Choroid plexus epithelial cell (primary cell): ENCODE data around the gene MAP2K1.
A peak's percentile ranks its signal among the peaks of the same experiment; 100 is the strongest.
"Not testable (repeated sequence)": the region's sequence is repeated elsewhere in the genome, so short reads cannot be mapped to it uniquely, and the experiment has no call there.

Experiments used
- DNase-seq: peaks from one replicate; pipeline ENCODE4 v3.0.0-alpha.2; 2010; ENCODE audit warnings: low read depth
- H3K4me3 ChIP-seq: 2 replicates; pipeline ENCODE4 v1.5.1; 2011; ENCODE audit warnings: low read depth, mild to moderate bottlenecking, control low read depth, low read length, moderate library complexity
- TF ChIP-seq, protein P1 (sequence below): conservative IDR thresholded peaks from 2 replicates; pipeline ENCODE4 v1.5.1; 2011; ENCODE audit warnings: low read depth, mild to moderate bottlenecking, control low read depth, inconsistent platforms, low read length, moderate library complexity

MAP2K1 gene

DNA sequence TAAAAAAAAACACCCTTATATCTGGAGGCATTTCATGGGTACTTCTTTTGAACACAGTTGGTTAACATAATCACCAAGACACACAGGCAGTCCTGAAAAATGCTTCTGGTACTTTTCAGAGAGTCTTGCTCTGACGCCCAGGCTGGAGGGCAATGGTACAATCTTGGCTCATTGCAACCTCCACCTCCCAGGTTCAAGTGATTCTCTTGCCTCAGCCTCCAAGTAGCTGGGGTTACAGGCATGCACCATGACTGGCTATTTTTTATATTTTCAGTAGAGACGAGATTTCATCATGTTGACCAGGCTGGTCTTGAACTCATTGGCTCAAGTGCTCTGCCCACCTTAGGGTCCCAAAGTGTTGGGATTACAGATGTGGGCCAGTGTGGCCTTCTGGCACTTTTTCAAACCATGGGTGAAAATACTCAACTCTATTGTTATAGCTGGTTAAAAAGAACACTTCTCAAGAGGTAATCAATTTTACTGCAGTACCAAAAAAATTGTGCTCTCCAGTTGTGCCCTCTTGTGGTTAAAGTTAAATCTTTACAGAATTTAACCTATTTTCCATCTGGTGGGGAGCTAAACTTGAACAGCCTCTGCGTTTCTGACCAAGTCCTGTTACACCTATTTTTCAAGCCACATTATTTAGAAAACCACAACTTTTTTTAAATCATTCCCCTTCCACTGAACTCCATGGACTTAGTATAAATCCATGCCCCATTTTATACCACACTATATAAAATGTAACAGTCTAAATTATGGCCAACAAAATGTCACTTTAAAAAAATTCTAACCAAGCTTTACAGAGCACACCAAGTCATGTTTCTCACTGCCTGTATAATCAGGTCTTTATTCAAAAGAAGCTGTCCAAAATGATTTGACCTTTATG lies 112.0 kb downstream of the MAP2K1 start:
- no peak overlapping the region for H3K4me3 ChIP-seq
- TF ChIP-seq, protein P1, sequence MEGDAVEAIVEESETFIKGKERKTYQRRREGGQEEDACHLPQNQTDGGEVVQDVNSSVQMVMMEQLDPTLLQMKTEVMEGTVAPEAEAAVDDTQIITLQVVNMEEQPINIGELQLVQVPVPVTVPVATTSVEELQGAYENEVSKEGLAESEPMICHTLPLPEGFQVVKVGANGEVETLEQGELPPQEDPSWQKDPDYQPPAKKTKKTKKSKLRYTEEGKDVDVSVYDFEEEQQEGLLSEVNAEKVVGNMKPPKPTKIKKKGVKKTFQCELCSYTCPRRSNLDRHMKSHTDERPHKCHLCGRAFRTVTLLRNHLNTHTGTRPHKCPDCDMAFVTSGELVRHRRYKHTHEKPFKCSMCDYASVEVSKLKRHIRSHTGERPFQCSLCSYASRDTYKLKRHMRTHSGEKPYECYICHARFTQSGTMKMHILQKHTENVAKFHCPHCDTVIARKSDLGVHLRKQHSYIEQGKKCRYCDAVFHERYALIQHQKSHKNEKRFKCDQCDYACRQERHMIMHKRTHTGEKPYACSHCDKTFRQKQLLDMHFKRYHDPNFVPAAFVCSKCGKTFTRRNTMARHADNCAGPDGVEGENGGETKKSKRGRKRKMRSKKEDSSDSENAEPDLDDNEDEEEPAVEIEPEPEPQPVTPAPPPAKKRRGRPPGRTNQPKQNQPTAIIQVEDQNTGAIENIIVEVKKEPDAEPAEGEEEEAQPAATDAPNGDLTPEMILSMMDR, result peak; percentile 53
- DNase-seq, result peak; percentile 68

DNA sequence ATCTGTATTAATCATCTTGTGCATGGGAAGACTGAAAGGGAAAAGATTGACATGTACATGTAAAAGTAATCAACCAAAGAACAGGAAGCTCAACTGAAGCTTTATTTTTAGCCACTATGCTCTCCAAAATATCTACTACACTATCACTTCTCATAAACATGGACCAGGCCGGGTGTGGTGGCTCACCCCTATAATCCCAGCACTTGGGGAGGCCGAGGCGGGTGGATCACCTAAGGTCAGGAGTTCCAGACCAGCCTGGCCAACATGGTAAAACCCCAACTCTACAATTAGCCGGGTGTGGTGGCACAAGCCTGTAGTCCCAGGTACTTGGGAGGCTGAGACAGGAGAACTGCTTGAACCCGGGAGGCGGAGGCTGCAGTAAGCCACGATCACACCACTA lies 113.6 kb downstream of the MAP2K1 start:
- not testable (repeated sequence) for DNase-seq, H3K4me3 ChIP-seq

DNA sequence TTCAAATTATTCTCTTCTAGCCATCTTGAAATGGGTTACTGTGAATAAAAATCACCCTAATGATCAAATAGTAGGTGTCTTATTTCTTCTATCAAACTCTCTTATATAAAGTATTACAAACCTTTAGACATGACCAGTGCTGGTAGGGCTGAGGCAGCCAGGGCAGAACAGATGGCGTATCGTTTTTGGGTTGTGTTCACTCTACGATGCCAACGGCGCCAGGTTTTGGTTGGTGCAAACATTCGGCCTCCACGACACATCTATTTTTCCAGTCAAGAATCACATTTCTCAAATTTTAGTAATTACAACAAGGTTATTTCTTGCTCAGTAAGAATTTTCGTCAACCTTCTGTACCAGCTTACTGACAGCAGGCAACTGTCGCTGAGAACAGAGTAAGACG lies 115.8 kb downstream of the MAP2K1 start:
- H3K4me3 ChIP-seq, result peak overlapping the region; percentile 70
- TF ChIP-seq, protein P1, result no peak
- DNase-seq, result no peak

DNA sequence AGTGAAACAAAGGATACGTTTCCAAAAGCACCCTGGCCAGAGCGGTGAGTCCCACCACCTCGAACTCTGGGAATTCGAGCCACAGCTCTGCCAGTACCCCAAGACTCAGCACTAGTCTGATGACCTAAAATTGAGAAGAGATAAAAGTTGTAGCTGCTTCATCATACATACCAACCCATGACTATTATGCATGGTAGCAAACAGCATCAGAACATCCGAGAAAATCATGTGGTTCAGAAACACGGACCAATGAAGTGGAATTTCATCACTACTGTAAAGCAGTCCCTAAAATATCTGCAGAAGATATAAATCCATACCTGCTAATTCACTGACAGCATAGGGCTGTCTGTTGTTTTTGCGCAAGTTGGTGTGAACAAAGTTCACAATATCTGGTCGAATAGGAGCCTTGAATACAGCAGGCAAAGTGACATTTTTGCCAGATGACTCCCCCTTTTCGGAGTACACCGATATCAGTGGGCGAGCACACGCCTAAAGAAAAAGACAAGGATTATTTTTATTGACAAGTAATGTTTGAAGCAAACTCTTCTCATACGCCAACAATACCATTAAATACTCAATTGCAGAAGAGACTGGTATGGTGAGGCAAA lies 116.4 kb downstream of the MAP2K1 start:
- H3K4me3 ChIP-seq, result peak overlapping the region; percentile 70
- DNase-seq, result peak; percentile 61

DNA sequence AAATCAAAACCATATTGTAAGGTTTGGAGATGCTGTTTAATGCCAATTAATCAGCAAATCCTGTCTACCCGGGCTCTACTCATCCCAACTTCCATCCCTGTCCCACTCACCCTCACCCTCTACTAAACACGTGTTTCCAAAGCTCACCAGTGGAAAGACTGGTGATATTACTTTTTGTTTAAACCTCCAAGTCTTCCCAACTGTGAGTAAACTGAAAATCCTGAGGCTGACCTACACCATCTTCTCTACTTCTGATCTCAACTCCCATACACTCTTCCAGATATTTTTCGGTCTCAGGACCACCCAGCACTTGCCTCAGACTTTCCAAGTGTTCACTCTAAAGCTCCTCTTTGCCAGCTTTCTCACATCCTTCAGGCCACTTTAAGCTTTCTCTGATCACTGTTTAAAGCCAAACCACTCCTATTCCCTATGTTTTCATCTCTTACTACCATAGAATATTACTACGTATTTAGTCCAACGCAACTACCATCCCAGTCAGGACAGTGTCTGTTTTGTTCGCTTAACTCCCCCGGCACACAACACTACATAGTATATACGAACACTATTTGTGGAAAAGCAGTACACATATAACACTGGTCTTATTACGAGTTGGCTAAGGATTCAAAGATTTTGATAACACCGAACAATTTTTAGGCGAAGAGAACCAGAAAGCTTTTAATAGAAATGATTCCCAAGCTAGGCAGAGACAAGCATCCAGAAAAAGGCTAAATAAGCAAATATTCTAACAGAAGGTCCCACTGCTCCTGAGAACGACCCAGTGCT lies 117.3 kb downstream of the MAP2K1 start:
- DNase-seq, result peak; percentile 15
- peak overlapping the region; percentile 70 for H3K4me3 ChIP-seq
- TF ChIP-seq, protein P1, result no peak

DNA sequence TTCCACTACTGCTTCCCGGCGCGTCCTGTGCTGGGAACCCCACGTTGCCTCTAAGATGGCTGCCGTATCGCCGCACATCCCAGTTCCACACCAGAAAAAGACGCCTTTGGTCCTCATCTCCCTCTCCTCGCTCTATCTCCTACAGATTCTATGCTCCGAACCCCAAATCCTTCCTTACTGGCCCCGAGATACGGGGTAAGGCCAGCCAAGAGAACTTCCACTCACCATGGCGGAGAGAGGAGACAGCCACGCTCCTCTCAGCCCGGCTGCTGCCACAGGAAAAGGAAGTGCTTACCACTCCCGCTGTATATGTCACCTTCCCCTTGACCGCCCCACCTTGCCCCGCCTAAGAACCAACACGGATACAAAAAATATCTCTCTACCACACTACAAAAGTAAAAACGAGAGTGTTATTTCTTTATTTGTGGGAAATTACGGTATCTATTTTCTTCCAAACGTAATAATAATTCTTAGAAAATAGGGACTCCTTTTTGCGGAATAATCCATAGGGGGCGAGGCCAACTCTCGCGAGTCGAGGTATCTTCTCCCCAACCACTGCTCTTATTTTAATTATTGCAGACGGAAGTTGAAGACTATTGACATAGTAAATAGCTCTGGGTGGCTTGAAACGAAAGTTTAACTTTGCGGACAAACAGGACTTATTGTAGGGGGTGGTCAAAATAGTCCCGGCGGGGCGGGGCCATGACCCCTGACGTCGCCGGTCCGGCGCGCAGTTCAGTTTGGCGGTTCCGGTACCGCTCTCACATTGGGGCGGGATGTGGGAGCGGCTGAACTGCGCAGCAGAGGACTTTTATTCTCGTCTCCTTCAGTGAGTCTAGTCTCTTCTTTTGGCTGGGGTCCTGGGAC lies 118.1 kb downstream of the MAP2K1 start, which contains the start of the genes RPL4 and ZWILCH:
TSS of gene RPL4 (minus strand) at position 293 of the 867 bp plus-strand sequence. CDS start at position 228, 65 bp downstream.
TSS of gene ZWILCH (plus strand) at position 764 of the 867 bp plus-strand sequence. CDS start at position 777, 13 bp downstream.
- TF ChIP-seq, protein P1, result no peak
- peak within 1 kb of the TSS; percentile 70 for H3K4me3 ChIP-seq
- peak; percentile 91 for DNase-seq

DNA sequence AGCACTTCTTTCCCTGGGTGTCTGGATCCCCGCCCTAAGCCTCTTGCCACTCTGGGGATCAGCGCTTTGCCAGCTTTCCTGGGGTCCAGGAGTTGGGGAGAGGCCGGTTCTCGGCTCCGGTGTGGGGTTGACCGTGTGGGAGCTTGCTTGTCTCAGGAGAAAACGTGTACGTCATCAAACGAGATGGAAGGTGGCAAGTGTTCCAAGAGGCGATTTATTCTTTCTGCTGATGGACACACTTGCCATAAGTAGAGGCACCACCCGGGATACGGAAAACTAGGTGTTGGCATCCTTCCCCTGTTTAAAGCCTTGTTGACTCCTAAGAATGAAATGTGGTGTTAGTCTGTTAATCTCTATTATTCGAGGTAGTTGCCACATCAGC lies 118.7 kb downstream of the MAP2K1 start:
- peak overlapping the region; percentile 70 for H3K4me3 ChIP-seq
- TF ChIP-seq, protein P1, result no peak
- DNase-seq, result peak; percentile 59
